Nephron progenitor cell (in vitro differentiated cells): Measurements from ENCODE around the gene NR5A2.
A peak's percentile ranks its signal among the peaks of the same experiment; 100 is the strongest.

Source experiments
- DNase-seq: peaks from one replicate; pipeline ENCODE4 v3.0.0; 2021
- H3K27ac Mint-ChIP-seq: 2 replicates; pipeline ENCODE4 v1.8.0; 2021; ENCODE audit warnings: mild to moderate bottlenecking, moderate library complexity, mixed read lengths
- H3K27me3 Mint-ChIP-seq: 2 replicates; pipeline ENCODE4 v1.8.0; 2021; ENCODE audit warnings: mild to moderate bottlenecking, low read depth, mixed read lengths; ENCODE audit not compliant: poor library complexity
- H3K36me3 Mint-ChIP-seq: 2 replicates; pipeline ENCODE4 v1.8.0; 2021; ENCODE audit warnings: low read depth, mixed read lengths
- H3K4me1 Mint-ChIP-seq: 2 replicates; pipeline ENCODE4 v1.8.0; 2021; ENCODE audit warnings: mixed read lengths
- H3K4me3 Mint-ChIP-seq: 2 replicates; pipeline ENCODE4 v1.8.0; 2021; ENCODE audit warnings: mild to moderate bottlenecking, moderate library complexity, mixed read lengths
- H3K9me3 Mint-ChIP-seq: 2 replicates; pipeline ENCODE4 v1.8.0; 2021; ENCODE audit warnings: mild to moderate bottlenecking, moderate library complexity, mixed read lengths
- CTCF ChIP-seq: fragments of 200-600 bp; sonication (generic); IDR thresholded peaks from 2 replicates; pipeline ENCODE4 v1.5.0; 2021; ENCODE audit warnings: antibody characterized with exemption

Gene NR5A2

DNA sequence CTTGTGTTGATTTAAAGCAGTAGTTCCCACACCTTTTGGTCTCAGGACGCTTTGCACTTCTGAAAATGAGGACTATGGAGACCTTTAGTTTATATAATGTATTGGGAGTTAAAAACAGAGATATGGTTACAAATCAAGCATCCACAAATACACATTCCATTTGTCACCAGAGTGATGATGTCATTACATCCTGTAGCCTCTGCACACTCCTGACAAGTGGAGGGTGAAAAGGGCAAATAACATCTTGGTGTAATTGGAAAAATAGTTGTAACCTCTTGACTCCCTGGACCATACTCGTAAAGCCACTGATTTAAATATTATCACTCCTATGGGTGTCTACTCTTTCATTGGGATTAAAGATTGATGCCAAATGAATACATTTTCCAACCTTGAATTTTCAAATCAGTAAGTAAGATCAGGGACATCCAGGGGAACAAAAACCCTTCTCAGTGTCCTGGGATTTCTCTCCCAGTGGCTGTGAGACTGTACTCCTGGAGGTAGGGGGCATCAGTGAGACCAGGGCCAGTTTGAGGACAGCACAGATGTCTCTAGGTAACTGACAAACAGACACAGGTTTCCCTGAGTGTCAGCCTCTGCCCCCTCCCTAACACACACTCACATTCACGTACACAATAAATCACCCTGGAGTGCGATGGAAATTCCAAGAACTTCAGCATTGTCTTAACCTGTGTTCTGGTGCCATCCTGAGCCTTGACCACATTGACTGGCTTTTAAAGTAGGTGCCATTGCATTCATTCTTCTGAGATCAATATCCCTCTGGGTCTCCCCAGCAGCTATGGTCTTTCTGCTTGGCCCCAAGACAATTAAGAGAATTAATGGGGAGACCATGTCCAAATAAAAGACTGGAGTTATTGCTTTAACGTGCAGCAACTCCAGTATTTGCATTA is 63.0 kb downstream of the NR5A2 start:
- TF ChIP-seq CTCF, result peak; percentile 16
- H3K4me1 Mint-ChIP-seq, result peaks cover 32% of the 10 kb centered on the region
- peaks cover 4% of the 10 kb centered on the region for H3K27me3 Mint-ChIP-seq
- DNase-seq, result no peak
- no peak overlapping the region for H3K4me3 Mint-ChIP-seq
- H3K36me3 Mint-ChIP-seq, result peaks cover 26% of the 10 kb centered on the region
- no peaks in the 10 kb centered on the region for H3K9me3 Mint-ChIP-seq
- no peak overlapping the region for H3K27ac Mint-ChIP-seq

DNA sequence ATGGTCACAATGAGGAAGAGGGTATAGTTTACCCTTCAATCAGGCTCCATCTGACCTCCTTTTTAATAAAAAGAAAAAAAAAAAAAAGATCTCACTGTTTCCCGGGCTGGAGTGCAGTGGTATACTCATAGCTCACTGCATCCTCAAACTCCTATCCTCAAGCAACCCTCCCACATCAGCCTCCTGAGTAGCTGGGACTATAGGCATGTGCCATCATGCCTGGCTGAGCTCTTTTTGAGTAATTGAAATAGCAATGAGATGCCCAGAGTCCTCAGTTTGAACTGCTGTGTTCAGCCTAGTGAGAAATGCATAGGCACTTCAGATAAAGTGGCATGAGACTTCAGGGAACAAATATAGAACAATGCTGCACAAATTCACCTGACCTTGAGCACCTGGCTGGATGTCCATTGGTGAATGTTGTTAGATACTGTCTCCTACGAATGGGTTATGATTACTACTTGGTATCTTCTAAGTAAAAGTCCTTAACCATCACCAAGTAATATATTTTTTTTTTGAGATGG is 67.6 kb downstream of the NR5A2 start:
- Mint-ChIP-seq H3K36me3 (peaks cover 4% of the 10 kb centered on the region), H3K4me1 (peaks cover 29% of the 10 kb centered on the region), H3K4me3 (no peak overlapping the region), H3K27me3 (peaks cover 4% of the 10 kb centered on the region), H3K27ac (peak overlapping the region; percentile 79), H3K9me3 (no peaks in the 10 kb centered on the region)
- no peak for DNase-seq
- no peak for TF ChIP-seq CTCF

DNA sequence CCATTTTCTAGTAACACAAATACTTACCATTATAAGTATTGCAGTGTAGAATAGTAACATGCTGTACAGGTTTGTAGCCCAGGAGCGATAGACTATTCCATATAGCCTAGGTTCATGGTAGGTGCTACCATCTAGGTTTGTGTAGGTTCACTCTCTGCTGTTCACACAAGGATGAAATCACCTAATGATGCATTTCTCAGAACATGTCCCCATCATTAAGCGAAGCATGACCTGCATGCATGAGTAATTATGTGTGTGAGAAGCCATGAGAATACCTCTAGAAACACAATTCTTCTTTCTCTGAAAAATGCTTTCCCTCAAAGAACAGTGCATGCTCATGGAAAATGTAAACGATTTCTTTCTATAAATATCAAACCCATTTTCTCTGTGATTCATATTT is 69.3 kb downstream of the NR5A2 start:
- no peak for TF ChIP-seq CTCF

DNA sequence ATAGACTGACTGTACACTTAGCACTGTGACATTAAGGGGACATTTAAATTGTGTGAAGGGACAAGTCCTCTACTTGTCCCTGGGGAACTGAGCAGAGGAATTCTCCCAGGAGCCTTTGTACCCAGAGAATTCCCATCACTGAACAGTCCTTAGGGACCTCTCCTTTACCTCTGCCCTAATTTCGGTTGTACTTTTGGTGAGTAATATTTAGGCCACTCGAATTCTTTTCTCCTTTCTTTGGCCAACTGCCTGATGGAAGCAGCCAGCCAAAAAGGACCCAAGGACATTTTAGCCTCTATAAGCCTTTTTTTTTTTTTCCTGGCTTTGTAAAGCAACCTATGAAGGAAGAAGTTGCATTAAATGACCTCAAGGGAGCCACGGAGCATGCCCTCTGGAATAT is 71.5 kb downstream of the NR5A2 start:
- Mint-ChIP-seq H3K36me3 (peaks cover 4% of the 10 kb centered on the region), H3K4me1 (peaks cover 12% of the 10 kb centered on the region), H3K4me3 (no peak overlapping the region), H3K9me3 (no peaks in the 10 kb centered on the region), H3K27me3 (peaks cover 7% of the 10 kb centered on the region), H3K27ac (no peak overlapping the region)
- no peak for DNase-seq
- TF ChIP-seq CTCF, result no peak

More for the DNA sequence above, 69.3 kb downstream of the NR5A2 start:
- no peak overlapping the region for H3K4me3 Mint-ChIP-seq
- no peak for DNase-seq
- H3K27ac Mint-ChIP-seq, result no peak overlapping the region
- peaks cover 4% of the 10 kb centered on the region for H3K27me3 Mint-ChIP-seq
- no peaks in the 10 kb centered on the region for H3K9me3 Mint-ChIP-seq
- H3K36me3 Mint-ChIP-seq, result peaks cover 4% of the 10 kb centered on the region
- peaks cover 19% of the 10 kb centered on the region for H3K4me1 Mint-ChIP-seq

DNA sequence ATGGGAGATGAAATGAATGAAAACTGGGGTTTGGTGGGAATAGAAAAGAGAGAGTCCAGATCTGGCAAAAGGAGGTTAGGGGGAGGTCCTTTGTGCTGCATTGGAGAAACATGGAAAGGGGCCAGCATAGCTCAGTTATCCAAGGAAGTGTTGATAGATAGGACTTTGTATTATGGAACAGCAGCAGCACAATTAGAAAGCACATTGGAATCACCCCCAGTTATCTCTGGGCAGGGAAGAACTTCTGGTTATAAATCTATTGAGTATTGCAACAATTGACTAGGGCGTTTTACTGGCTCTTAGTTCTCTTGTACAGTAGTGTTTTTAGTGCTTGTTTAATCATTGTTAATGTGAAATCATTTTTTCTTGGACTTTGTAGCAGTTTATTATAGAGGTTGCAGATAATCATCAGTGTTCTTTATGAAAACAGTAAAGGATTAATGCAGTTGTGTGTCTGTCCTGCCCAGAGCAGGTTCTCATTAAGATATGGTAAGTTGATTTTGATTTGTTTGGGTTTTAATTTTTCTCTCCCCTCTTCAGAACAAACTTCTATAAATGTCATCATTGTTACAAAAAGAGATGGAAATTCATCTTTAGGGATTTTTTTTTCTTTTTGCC is 76.6 kb downstream of the NR5A2 start:
- no peak for DNase-seq
- no peaks in the 10 kb centered on the region for H3K9me3 Mint-ChIP-seq
- H3K27ac Mint-ChIP-seq, result no peak overlapping the region
- TF ChIP-seq CTCF, result no peak
- peaks cover 4% of the 10 kb centered on the region for H3K27me3 Mint-ChIP-seq
- peaks cover 12% of the 10 kb centered on the region for H3K4me1 Mint-ChIP-seq
- no peaks in the 10 kb centered on the region for H3K36me3 Mint-ChIP-seq
- H3K4me3 Mint-ChIP-seq, result no peak overlapping the region
